GM21717 (cell line): Measurements from ENCODE around the gene BBS9.

Source experiments
- ATAC-seq: cut with Tn5 transposase; IDR thresholded peaks from one replicate; pipeline ENCODE4 v1.9.1; 2021; ENCODE audit warnings: mild to moderate bottlenecking, moderate library complexity; ENCODE audit not compliant: unreplicated experiment

Gene BBS9

DNA sequence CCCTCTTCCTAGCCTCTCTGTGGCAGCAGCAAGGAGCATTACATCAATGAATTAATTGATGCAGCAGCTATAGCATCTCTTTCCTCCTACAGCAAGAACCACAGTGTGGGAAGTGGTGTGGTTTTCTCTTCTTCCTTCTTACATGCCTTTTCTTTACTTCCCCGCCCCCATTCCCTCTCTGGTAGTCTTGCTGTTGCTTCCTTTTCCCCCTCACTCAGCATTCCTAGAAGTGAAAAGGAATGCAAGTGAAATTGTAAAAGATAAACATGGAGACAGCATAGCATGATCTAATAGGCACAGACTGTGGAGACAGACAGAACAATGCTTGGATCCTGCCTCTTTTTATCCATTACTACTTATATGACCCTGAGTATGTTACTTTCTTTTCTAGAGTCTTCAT is 405.5 kb downstream of the BBS9 start:
- no peak for ATAC-seq

- no peak for ATAC-seq
Observed at GRCh38 chr7:33535989-33536388, 406.6 kb downstream of the BBS9 start.

DNA sequence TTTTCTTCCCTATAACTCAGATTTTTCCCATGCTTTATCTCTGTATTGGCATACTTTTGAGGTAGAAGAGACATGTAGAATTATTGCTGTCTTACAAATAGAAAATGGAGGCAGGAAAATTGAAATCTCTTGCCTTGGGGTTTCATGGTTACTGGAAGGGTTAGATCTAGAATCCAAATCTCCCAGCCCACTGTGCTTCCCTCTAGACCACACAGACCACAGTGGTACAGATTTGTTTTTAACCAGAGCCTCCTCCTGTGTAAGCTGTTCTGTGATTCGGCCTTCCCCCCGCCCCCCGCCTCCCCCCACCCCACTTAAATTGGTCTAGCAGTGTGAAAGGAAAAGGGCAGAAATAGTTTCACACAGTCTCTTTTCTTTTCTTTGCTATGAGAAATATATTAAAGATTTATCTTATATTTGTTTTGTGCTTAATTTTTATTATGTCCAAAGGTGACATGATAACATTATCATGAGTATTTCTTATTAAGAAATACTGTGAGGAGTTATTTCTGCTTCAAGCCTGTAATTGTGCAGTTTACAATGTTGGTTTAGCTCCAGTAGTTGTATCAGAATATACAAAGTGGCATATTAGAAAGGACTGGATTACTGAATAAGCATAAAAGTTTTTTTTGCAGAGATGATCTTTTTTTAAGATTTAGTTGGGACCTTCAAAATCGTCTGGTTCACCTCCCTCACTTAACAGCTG is 407.2 kb downstream of the BBS9 start:
- ATAC-seq: no peak

DNA sequence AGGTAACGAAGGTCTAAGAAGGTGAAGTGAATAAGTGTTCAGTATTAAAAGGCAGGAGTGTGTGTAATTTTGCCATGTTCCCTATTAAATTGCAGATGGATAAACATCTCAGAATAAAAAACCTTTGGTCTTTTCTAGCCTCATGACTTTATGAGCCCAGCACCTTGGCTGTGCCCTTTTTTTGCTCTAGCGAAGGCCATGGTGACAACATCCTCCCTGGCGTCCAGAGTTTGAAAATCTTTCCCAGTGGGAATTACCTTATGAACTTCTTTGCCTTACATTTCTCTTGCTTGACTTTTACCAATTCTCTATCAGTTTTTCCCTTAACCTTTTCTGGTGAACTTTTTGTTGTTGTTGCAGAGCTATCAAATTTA is 407.7 kb downstream of the BBS9 start:
- ATAC-seq: no peak

DNA sequence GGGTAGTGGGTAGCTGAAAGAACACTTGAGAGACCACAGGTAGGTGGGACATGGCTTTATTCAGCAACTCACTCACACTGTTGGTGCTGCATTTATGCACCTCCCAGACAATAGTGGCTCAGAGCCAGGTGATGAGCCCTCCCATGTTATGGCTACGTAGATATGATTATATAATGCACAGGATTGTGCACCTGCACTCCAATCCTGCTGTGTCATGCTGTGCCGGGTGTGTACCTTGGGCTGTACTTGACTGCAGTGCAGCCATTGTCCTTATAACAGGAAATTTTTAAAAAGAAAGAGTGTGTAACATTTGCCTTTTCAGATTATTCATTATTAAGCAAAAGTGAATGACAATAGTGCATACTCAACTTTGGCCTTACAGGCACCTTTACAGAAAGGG is 409.8 kb downstream of the BBS9 start:
- no peak for ATAC-seq

DNA sequence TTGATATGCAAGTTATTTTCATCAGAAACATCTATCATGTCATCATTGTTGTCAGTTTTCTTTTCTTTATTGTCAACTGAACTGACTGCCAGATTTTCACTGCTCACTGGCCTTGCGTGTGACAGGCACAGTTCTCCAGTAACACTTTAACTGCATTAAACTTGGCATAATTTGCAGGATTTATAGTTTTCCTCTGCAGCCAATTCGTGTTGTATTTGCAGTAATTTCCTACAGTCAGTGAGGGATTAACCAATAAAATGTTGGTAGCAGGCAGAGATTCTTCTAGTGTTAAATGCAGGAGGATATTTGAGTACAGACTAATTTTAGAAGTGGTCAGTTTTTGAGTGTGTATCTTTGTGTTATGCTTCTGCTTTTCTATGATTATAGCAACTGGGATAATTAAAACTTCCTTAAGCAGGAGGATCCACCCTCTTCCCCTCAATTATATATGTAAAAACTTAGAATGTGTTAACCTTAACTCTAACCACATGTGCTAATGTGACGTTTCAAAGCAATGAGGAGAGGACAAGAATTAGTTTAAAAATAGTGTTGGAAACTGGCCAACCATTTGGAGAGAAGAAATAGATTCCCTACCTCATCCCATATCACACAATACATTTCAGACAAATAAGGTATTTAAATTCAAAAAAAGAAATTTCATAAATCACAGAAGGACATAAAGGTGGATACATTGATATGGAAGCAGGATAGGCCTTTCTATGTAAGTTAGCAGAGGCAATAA is 410.5 kb downstream of the BBS9 start:
- ATAC-seq: no peak

DNA sequence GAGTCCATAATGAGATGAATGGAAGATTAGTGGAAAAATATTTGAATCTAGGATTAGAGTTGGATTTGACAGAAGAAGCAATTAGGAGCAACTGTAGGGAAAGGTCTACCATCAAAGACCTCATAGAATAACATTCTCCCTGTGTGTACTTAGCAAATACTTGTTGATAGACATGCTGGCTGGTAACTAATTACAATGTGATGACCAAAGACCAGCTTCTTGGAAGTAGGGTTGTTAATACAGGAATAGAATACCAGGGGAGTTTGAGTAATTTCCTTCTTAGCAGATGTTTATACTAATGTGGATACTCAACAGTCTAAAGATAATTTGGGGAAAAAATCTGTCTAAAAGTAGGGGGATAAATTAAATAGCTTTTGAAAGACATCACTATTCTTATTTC is 418.5 kb downstream of the BBS9 start:
- no peak for ATAC-seq

DNA sequence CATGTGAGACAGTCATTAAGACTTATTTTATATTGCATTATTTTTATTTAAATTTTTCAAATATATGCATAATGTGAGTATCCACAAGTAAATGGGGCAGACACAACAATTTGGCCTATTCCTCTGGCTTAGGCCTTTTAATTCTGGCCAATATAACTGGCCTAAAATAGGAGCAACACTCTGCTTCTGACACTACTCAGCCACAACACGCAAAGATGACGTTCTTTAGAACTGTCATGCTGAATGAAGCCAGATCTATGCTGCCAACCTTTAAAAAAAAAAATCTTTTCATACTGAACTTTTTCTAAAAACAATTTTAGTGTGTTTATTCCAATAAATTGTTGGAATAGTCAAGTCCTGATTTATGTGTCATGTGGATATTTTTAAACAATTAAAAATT is 421.0 kb downstream of the BBS9 start:
- no peak for ATAC-seq

GRCh38 chr7:33550979-33551378 is 421.6 kb downstream of the BBS9 start:
- ATAC-seq: no peak

GRCh38 chr7:33554046-33554445 is 424.7 kb downstream of the BBS9 start:
- no peak for ATAC-seq

- ATAC-seq: no peak
Observed at GRCh38 chr7:33554576-33554975, 425.2 kb downstream of the BBS9 start.

DNA sequence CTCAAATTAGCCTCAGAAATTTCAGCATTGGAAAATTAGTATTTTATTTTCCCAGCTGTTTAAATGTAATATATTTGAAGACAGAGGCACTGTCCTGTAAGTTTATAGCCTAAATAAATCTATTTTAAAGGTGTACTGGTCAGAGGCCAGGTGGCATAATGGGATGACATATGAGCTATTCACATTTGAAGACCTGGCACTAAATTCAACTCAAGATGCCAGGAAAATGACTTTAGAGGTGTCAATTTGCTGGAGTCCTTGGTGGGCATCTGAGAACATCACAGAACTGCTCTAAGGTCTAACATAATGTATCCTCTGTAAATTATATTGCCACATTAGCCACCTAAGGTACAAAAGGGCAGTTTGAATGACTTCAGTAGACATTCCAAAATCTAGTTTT is 427.1 kb downstream of the BBS9 start:
- ATAC-seq: no peak

GRCh38 chr7:33558549-33559323 is 429.4 kb downstream of the BBS9 start:
- no peak for ATAC-seq

DNA sequence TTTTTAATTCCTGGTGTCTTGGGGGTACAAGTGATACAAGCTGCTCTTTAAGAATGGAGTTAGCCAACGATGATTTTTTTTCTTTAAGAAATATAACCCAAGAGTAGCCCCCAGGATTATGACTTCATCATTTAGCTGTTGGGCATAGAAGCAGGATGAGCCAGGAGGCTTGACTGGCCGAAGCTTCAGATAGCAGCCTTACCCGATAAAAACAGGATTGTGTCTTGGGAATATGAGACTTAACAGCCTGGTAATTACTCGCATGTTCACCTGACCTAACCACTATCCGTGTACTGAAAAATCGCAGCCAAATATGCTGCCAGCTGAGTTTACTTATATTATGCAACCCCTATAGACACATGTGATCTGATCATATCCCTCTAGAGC is 430.0 kb downstream of the BBS9 start:
- no peak for ATAC-seq

DNA sequence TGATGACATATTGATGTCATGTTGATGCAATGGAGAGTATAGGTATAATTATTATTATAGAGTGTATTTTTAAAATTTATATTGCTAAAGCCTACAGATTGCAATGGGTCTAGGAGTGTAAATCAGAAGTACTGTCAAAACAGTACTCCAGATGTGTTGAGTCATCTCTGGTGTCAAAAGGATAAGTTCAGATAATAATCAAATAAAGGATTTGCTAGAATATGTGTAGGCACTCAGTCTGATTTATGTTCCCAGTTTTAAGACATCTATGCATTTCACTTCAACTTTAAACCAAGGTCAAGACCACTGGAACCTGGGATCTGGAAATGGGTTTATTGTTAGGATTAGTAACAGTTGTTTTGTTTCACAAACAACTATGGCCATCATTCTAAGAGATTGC is 433.6 kb downstream of the BBS9 start:
- ATAC-seq: no peak

DNA sequence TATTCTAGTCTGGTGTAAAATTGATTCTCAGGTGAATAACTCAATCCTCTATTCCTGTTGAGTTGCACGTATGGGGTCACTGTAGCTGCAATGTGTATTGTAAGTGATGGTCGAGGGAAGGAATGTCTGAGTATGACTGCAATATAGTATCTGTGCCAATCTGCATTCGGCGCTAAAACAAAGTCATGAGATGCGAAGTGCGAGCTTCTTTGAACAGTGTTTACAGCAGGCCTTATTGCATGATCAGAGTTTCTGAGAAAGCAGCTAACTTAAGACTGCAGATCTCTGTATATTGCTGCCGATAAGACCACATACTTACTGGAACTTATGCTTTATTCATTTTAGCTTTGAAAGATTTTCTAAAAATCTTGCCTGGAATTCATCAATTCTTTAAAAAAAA is 434.3 kb downstream of the BBS9 start:
- ATAC-seq: no peak

DNA sequence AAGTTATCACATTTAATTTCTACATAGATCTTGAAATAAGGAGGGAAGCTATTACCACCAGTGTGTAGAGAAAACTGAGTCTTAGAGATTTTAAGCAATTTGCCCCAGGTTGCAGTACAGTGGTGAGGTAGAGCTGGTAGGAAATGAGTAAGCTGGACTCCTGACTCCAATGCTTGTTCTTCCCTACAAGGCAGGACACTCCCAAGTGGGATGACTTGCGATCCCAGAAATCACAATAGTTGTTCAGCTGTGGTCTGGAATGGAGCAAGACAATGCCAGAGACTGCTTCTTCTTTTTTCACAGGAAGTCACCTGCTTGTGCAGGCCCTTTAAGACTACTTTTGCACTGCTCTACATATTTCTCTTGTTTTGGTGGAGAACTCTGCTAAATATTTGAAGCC is 448.8 kb downstream of the BBS9 start:
- no peak for ATAC-seq

DNA sequence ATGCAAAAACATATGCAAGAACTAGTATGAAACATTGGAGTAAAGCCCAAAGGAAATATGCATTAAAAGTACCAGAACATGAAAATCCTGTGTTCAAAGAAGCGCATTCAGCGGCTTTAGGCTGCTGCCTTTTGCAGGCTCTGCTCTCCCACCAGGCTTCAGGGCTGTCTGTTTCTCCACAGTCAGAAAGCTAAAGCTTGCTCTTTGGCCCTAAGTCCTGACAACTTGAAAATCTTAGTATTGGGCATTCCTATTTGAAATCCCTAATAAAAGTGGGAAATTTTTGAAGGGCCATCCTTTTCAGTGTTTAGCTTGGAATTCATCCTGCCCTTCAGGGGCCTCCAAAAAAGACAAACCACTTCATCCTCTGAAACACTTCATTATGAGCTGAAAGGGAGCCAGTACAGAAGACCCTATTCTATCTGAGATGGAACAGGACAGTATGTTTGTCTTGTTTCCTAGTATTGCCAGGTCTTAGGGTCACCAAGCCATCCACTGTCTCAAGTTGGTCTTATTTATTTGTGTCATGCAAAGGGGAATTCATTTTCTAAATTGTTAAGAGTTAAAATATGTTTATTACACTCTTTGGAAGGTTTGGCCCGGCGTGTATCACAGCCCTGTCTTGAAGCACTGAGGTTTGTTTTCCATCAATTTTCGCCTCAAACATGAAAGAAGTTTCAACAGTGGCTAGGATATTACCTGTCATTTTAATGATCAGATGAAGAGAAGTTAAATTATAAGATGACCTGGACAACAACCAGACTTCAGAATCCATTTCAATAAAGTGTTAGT is 449.7 kb downstream of the BBS9 start:
- ATAC-seq: no peak

- ATAC-seq: no peak
Observed at GRCh38 chr7:33579673-33579960, 450.3 kb downstream of the BBS9 start.

GRCh38 chr7:33581236-33581635 is 451.9 kb downstream of the BBS9 start:
- ATAC-seq: no peak

GRCh38 chr7:33582104-33582503 is 452.7 kb downstream of the BBS9 start:
- no peak for ATAC-seq
